HEK293 (cell line): ENCODE measurements around the gene PDP2.

Experiments used
- CTCF ChIA-PET: fragments of 350-600 bp; formaldehyde crosslinking; extraction: SDS; loops from one replicate; lab custom pipeline; 2021; ENCODE audit warnings: antibody characterized with exemption; lab: Yijun Ruan, JAX
- POLR2A ChIA-PET: fragments of 300-600 bp; formaldehyde crosslinking; extraction: SDS; loops from one replicate; lab custom pipeline; 2020; ENCODE audit warnings: antibody characterized with exemption, inconsistent platforms; lab: Yijun Ruan, JAX
- H3K27ac ChIP-seq: fragments of 200-500 bp; sonication (Bioruptor generic); 2 replicates; pipeline ENCODE4 v1.5.1; 2014; ENCODE audit warnings: low read depth, low read length, control low read depth, inconsistent platforms; ENCODE audit errors: extremely low read depth
- H3K36me3 ChIP-seq, 2 experiments: fragments of 200-500 bp in 1 of 2; sonication (Bioruptor generic) in 1 of 2; 1 replicate in 1 of 2; 2 replicates in 1 of 2; pipeline ENCODE4 v1.5.1; 2014 to 2017; ENCODE audit warnings: inconsistent platforms in 2 of 2, low read length in 2 of 2; ENCODE audit not compliant: control insufficient read depth in 2 of 2, insufficient read depth in 1 of 2
- H3K4me1 ChIP-seq: fragments of 200-500 bp; sonication (Bioruptor generic); 2 replicates; pipeline ENCODE4 v1.5.1; 2014; ENCODE audit warnings: mild to moderate bottlenecking, low read length, inconsistent platforms; ENCODE audit not compliant: control insufficient read depth, insufficient read depth
- H3K4me3 ChIP-seq: 2 replicates; pipeline ENCODE4 v1.5.1; 2011; ENCODE audit warnings: low read depth, mild to moderate bottlenecking, control low read depth, low read length, moderate library complexity
- H3K9me3 ChIP-seq: fragments of 200-500 bp; sonication (Bioruptor generic); 2 replicates; pipeline ENCODE4 v1.5.1; 2014; ENCODE audit warnings: low read depth, low read length, inconsistent platforms; ENCODE audit not compliant: control insufficient read depth, insufficient read depth
- GLIS2 ChIP-seq: fragments of 450-650 bp; formaldehyde crosslinking; IDR thresholded peaks from 2 replicates; pipeline ENCODE4 v1.5.1; 2016; ENCODE audit warnings: missing biosample characterization, missing genetic modification characterization
- HOXD13 ChIP-seq: sonication (generic); formaldehyde crosslinking; IDR thresholded peaks from 2 replicates; pipeline ENCODE4 v1.8.0; 2022; ENCODE audit warnings: missing genetic modification reagents, borderline replicate concordance
- SP2 ChIP-seq: fragments of 450-650 bp; formaldehyde crosslinking; IDR thresholded peaks from 2 replicates; pipeline ENCODE4 v1.5.1; 2016; ENCODE audit warnings: missing biosample characterization, missing genetic modification characterization
- SP7 ChIP-seq: fragments of 450-650 bp; formaldehyde crosslinking; IDR thresholded peaks from 2 replicates; pipeline ENCODE4 v1.5.1; 2016; ENCODE audit warnings: missing biosample characterization, missing genetic modification characterization
- ZFP41 ChIP-seq: fragments of 450-650 bp; formaldehyde crosslinking; IDR thresholded peaks from 2 replicates; pipeline ENCODE4 v1.5.1; 2016; ENCODE audit warnings: missing biosample characterization, missing genetic modification characterization, borderline replicate concordance
- ZNF211 ChIP-seq: fragments of 450-650 bp; formaldehyde crosslinking; IDR thresholded peaks from 2 replicates; pipeline ENCODE4 v1.5.1; 2016; ENCODE audit warnings: low read depth, missing biosample characterization, missing genetic modification characterization
- ZNF223 ChIP-seq: fragments of 450-650 bp; formaldehyde crosslinking; IDR thresholded peaks from 2 replicates; pipeline ENCODE4 v1.5.1; 2016; ENCODE audit warnings: missing biosample characterization, missing genetic modification characterization
- ZNF292 ChIP-seq: fragments of 450-650 bp; formaldehyde crosslinking; IDR thresholded peaks from 2 replicates; pipeline ENCODE4 v1.5.1; 2016; ENCODE audit warnings: low read depth, missing biosample characterization, missing genetic modification characterization, borderline replicate concordance
- ZNF341 ChIP-seq: fragments of 450-650 bp; formaldehyde crosslinking; IDR thresholded peaks from 2 replicates; pipeline ENCODE4; 2016; ENCODE audit warnings: low read depth, missing biosample characterization, missing genetic modification characterization
- ZNF366 ChIP-seq: fragments of 450-650 bp; formaldehyde crosslinking; conservative IDR thresholded peaks from 2 replicates; pipeline ENCODE4 v1.5.1; 2016; ENCODE audit warnings: missing biosample characterization, missing genetic modification characterization
- ZNF394 ChIP-seq: fragments of 450-650 bp; formaldehyde crosslinking; IDR thresholded peaks from 2 replicates; pipeline ENCODE4 v1.5.1; 2016; ENCODE audit warnings: missing biosample characterization, missing genetic modification characterization, mild to moderate bottlenecking, moderate library complexity, borderline replicate concordance
- ZNF416 ChIP-seq: fragments of 450-650 bp; formaldehyde crosslinking; IDR thresholded peaks from 2 replicates; pipeline ENCODE4 v1.5.1; 2016; ENCODE audit warnings: missing biosample characterization, missing genetic modification characterization
- ZNF48 ChIP-seq: fragments of 450-650 bp; formaldehyde crosslinking; IDR thresholded peaks from 2 replicates; pipeline ENCODE4 v1.5.1; 2016; ENCODE audit warnings: missing biosample characterization, missing genetic modification characterization
- ZNF510 ChIP-seq: fragments of 450-650 bp; formaldehyde crosslinking; IDR thresholded peaks from 2 replicates; pipeline ENCODE4 v1.5.1; 2018; ENCODE audit warnings: mild to moderate bottlenecking, missing genetic modification characterization, missing biosample characterization; ENCODE audit not compliant: insufficient replicate concordance
- ZNF530 ChIP-seq: fragments of 450-650 bp; formaldehyde crosslinking; IDR thresholded peaks from 2 replicates; pipeline ENCODE4 v1.5.1; 2016; ENCODE audit warnings: low read depth, missing biosample characterization, missing genetic modification characterization
- ZNF560 ChIP-seq: fragments of 450-650 bp; formaldehyde crosslinking; IDR thresholded peaks from 2 replicates; pipeline ENCODE4 v1.5.1; 2017; ENCODE audit warnings: missing biosample characterization, missing genetic modification characterization, borderline replicate concordance
- ZNF701 ChIP-seq: fragments of 450-650 bp; formaldehyde crosslinking; IDR thresholded peaks from 2 replicates; pipeline ENCODE4 v1.5.1; 2016; ENCODE audit warnings: missing biosample characterization, missing genetic modification characterization
- ZNF76 ChIP-seq: fragments of 450-650 bp; formaldehyde crosslinking; IDR thresholded peaks from 2 replicates; pipeline ENCODE4; 2016; ENCODE audit warnings: low read depth, missing biosample characterization, missing genetic modification characterization, borderline replicate concordance
- ZNF785 ChIP-seq: fragments of 450-650 bp; formaldehyde crosslinking; IDR thresholded peaks from 2 replicates; pipeline ENCODE4 v1.5.1; 2016; ENCODE audit warnings: missing biosample characterization, missing genetic modification characterization
- ZNF791 ChIP-seq: fragments of 450-650 bp; formaldehyde crosslinking; IDR thresholded peaks from 2 replicates; pipeline ENCODE4 v1.5.1; 2016; ENCODE audit warnings: missing biosample characterization, missing genetic modification characterization
- ZSCAN23 ChIP-seq: fragments of 450-650 bp; formaldehyde crosslinking; IDR thresholded peaks from 2 replicates; pipeline ENCODE4 v1.5.1; 2016; ENCODE audit warnings: missing biosample characterization, missing genetic modification characterization
- TF ChIP-seq, protein P1 (sequence below): fragments of 450-650 bp; formaldehyde crosslinking; IDR thresholded peaks from 2 replicates; pipeline ENCODE4 v1.5.1; 2016; ENCODE audit warnings: missing biosample characterization, missing genetic modification characterization
- TF ChIP-seq, protein P2 (sequence below): fragments of 450-650 bp; formaldehyde crosslinking; IDR thresholded peaks from 2 replicates; pipeline ENCODE4 v1.5.1; 2017; ENCODE audit warnings: missing biosample characterization, missing genetic modification characterization
- TF ChIP-seq, protein P3 (sequence below): fragments of 450-650 bp; formaldehyde crosslinking; IDR thresholded peaks from 2 replicates; pipeline ENCODE4 v1.5.1; 2017; ENCODE audit warnings: missing biosample characterization, missing genetic modification characterization
- TF ChIP-seq, protein P4 (sequence below): fragments of 450-650 bp; IDR thresholded peaks from 2 replicates; pipeline ENCODE4 v1.5.1; 2018; ENCODE audit warnings: missing biosample characterization, missing genetic modification characterization

PDP2 gene

DNA sequence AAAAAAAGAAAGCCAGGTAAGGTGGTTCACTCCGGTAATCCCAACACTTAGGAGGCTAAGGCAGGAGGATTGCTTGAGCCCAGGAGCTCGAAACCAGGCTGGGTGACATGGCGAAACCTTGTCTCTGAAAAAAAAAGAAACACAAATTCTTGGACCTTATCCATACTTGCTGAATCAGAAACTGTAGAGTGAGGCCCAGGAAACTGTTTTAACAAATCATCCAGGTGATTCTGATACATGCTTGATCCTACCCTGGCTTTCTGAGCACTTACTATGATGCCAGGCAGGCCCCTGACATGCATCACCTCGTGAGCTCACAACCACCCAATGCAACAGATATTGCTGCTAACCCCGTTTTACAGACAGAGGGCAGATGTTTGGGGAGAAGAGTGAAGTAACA lies 45.6 kb upstream of the PDP2 start:
- POLR2A ChIA-PET = interaction anchor here (0.8 kb wide), 1 partner anchor 30 kb away, joined by 4 read pairs; no protein-coding TSS in a partner anchor
- TF ChIP-seq ZNF48 (tag by site-specific recombination) = no peak
- no peak for TF ChIP-seq ZNF416 (tag by site-specific recombination)
- no peak for TF ChIP-seq ZNF211 (tag by site-specific recombination)
- TF ChIP-seq ZFP41 (tag by site-specific recombination) = no peak
- TF ChIP-seq ZNF791 (tag by site-specific recombination) = no peak
- TF ChIP-seq, protein P1, sequence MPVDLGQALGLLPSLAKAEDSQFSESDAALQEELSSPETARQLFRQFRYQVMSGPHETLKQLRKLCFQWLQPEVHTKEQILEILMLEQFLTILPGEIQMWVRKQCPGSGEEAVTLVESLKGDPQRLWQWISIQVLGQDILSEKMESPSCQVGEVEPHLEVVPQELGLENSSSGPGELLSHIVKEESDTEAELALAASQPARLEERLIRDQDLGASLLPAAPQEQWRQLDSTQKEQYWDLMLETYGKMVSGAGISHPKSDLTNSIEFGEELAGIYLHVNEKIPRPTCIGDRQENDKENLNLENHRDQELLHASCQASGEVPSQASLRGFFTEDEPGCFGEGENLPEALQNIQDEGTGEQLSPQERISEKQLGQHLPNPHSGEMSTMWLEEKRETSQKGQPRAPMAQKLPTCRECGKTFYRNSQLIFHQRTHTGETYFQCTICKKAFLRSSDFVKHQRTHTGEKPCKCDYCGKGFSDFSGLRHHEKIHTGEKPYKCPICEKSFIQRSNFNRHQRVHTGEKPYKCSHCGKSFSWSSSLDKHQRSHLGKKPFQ (tag by site-specific recombination) = no peak
- Histone ChIP-seq H3K36me3 (no peaks in the 10 kb centered on the region), H3K27ac (no peak overlapping the region), H3K9me3 (no peaks in the 10 kb centered on the region), H3K4me1 (no peaks in the 10 kb centered on the region), H3K4me3 (no peak overlapping the region)
- CTCF ChIA-PET = interaction anchor here (0.6 to 3.8 kb wide), 5 partner anchors 34 to 786 kb away, joined by 3 to 21 read pairs (median 5); no protein-coding TSS in a partner anchor

DNA sequence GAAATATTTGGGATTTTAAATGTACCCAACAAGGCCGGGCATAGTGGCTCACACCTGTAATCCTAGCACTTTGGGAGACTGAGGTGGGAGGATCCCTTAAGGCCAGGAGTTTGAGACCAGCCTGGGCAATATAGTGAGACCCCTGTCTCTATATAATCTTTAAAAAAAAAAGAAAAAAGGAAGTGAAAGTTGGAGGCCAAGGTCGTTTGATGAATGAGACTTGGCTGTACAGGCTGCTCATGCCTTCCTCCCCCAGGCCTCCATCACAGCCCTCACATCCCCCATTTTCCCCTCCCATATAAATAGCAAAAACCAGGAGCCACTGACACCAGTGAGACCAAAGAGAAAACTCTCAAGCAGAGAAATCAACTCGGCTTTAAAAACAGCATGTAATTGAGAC lies 39.4 kb upstream of the PDP2 start:
- no peak for TF ChIP-seq ZNF366 (tag by site-specific recombination)
- no peak for TF ChIP-seq HOXD13
- Histone ChIP-seq H3K4me1 (no peaks in the 10 kb centered on the region), H3K4me3 (no peak overlapping the region), H3K27ac (no peak overlapping the region), H3K36me3 (no peaks in the 10 kb centered on the region), H3K9me3 (no peaks in the 10 kb centered on the region)
- ChIA-PET CTCF (interaction anchor here (2.8 kb wide), 1 partner anchor 26 kb away, joined by 10 read pairs; no protein-coding TSS in a partner anchor), POLR2A (interaction anchor here (0.8 kb wide), 1 partner anchor 9 kb away, joined by 6 read pairs; no protein-coding TSS in a partner anchor)

DNA sequence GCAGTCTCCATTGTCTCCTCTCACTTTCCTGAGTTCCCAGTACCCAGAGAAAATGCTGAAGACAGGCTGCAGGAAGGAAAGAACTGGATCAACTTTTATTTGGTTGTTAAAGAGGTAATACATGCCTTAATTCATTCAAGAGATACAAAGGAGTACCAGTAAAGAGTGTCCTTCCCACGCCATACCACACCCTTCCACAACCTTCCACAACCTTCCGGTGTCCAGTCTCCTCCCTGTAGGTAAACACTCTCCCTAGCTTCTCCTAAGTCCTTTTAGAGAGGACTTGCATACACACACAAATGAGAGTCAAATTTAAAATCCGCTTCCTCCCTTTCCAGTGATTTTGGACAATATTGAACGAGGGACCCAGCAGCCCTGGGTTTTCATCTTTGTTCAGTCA lies 38.9 kb upstream of the PDP2 start:
- Histone ChIP-seq H3K4me1 (no peaks in the 10 kb centered on the region), H3K9me3 (no peaks in the 10 kb centered on the region), H3K36me3 (no peaks in the 10 kb centered on the region), H3K27ac (no peak overlapping the region), H3K4me3 (no peak overlapping the region)
- TF ChIP-seq, protein P2, sequence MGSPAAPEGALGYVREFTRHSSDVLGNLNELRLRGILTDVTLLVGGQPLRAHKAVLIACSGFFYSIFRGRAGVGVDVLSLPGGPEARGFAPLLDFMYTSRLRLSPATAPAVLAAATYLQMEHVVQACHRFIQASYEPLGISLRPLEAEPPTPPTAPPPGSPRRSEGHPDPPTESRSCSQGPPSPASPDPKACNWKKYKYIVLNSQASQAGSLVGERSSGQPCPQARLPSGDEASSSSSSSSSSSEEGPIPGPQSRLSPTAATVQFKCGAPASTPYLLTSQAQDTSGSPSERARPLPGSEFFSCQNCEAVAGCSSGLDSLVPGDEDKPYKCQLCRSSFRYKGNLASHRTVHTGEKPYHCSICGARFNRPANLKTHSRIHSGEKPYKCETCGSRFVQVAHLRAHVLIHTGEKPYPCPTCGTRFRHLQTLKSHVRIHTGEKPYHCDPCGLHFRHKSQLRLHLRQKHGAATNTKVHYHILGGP (tag by site-specific recombination) = no peak
- TF ChIP-seq, protein P3, sequence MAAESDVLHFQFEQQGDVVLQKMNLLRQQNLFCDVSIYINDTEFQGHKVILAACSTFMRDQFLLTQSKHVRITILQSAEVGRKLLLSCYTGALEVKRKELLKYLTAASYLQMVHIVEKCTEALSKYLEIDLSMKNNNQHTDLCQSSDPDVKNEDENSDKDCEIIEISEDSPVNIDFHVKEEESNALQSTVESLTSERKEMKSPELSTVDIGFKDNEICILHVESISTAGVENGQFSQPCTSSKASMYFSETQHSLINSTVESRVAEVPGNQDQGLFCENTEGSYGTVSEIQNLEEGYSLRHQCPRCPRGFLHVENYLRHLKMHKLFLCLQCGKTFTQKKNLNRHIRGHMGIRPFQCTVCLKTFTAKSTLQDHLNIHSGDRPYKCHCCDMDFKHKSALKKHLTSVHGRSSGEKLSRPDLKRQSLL (tag by site-specific recombination) = no peak
- TF ChIP-seq ZNF341 (tag by site-specific recombination) = no peak
- TF ChIP-seq ZNF292 = no peak
- TF ChIP-seq SP2 = no peak
- TF ChIP-seq ZSCAN23 = no peak
- TF ChIP-seq, protein P4, sequence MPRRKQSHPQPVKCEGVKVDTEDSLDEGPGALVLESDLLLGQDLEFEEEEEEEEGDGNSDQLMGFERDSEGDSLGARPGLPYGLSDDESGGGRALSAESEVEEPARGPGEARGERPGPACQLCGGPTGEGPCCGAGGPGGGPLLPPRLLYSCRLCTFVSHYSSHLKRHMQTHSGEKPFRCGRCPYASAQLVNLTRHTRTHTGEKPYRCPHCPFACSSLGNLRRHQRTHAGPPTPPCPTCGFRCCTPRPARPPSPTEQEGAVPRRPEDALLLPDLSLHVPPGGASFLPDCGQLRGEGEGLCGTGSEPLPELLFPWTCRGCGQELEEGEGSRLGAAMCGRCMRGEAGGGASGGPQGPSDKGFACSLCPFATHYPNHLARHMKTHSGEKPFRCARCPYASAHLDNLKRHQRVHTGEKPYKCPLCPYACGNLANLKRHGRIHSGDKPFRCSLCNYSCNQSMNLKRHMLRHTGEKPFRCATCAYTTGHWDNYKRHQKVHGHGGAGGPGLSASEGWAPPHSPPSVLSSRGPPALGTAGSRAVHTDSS (tag by site-specific recombination) = no peak
- TF ChIP-seq HOXD13 = no peak
- TF ChIP-seq ZNF76 = no peak
- no peak for TF ChIP-seq ZNF394 (tag by site-specific recombination)
- no peak for TF ChIP-seq SP7 (tag by site-specific recombination)
- no peak for TF ChIP-seq ZNF701 (tag by site-specific recombination)
- no peak for TF ChIP-seq ZNF510 (tag by site-specific recombination)
- TF ChIP-seq ZNF560 = no peak
- no peak for TF ChIP-seq ZNF785
- TF ChIP-seq ZNF223 (tag by site-specific recombination) = no peak
- no peak for TF ChIP-seq ZNF530
- TF ChIP-seq GLIS2 (tag by site-specific recombination) = no peak
- POLR2A ChIA-PET = interaction anchor here (0.8 to 2.0 kb wide), 2 partner anchors 9 to 11 kb away, joined by 6 to 7 read pairs; partner anchors contain the start of gene NAE1
- CTCF ChIA-PET = interaction anchor here (0.6 to 2.8 kb wide), 5 partner anchors 10 to 344 kb away, joined by 3 to 10 read pairs (median 4); partner anchors contain the start of gene NAE1
